ENCODE results near the gene GRIP1. TPM values are rescaled to one million over a fixed set of nuclear protein-coding genes. Genes with fewer than 3 reads are reported as not detected.

The GRIP1 gene
- total RNA-seq, 1 donor = under 0.01 TPM

- Histone ChIP-seq H3K27me3 (ENCODE audit: insufficient read depth, low read length) (no peaks in the 10 kb centered on the region), H3K79me2 (ENCODE audit: insufficient read depth, low read length) (no peaks in the 10 kb centered on the region), H4K20me1 (ENCODE audit: insufficient read depth, low read length) (no peaks in the 10 kb centered on the region), H2AFZ (ENCODE audit: low read length) (no peak overlapping the region), H3K36me3 (ENCODE audit: insufficient read depth, low read length) (no peaks in the 10 kb centered on the region), H3K4me3 (ENCODE audit: insufficient read depth, low read length) (no peak overlapping the region), H3K27ac (ENCODE audit: low read depth, low read length) (no peak overlapping the region), H3K4me2 (ENCODE audit: insufficient read depth, low read length) (no peak overlapping the region), H3K9me3 (ENCODE audit: low read depth, low read length) (no peaks in the 10 kb centered on the region), H3K4me1 (ENCODE audit: insufficient read depth, low read length) (no peaks in the 10 kb centered on the region)
- no peak for DNase-seq (ENCODE audit: insufficient read length, low spot score, missing footprints)
- TF ChIP-seq CTCF (IDR thresholded peaks at IDR 0.05; ENCODE audit: extremely low read depth, low read depth, low read length) = no peak
Measured at GRCh38 chr12:66323017-66323416, 355.9 kb downstream of the GRIP1 start.

- no peaks in the 10 kb centered on the region for H3K79me2 ChIP-seq (ENCODE audit: insufficient read depth, low read length)
- TF ChIP-seq CTCF (IDR thresholded peaks at IDR 0.05; ENCODE audit: extremely low read depth, low read depth, low read length) = no peak
Measured at GRCh38 chr12:66321435-66321834, 357.4 kb downstream of the GRIP1 start.

GRCh38 chr12:66320996-66321395, 357.9 kb downstream of the GRIP1 start:
- H3K36me3 ChIP-seq (ENCODE audit: insufficient read depth, low read length) = no peaks in the 10 kb centered on the region
- H3K27ac ChIP-seq (ENCODE audit: low read depth, low read length) = no peak overlapping the region
- H2AFZ ChIP-seq (ENCODE audit: low read length) = no peak overlapping the region
- no peak overlapping the region for H3K4me2 ChIP-seq (ENCODE audit: insufficient read depth, low read length)
- H3K79me2 ChIP-seq (ENCODE audit: insufficient read depth, low read length) = no peaks in the 10 kb centered on the region
- no peak overlapping the region for H3K4me3 ChIP-seq (ENCODE audit: insufficient read depth, low read length)
- H3K9me3 ChIP-seq (ENCODE audit: low read depth, low read length) = no peaks in the 10 kb centered on the region
- no peak for DNase-seq (ENCODE audit: insufficient read length, low spot score, missing footprints)
- H3K4me1 ChIP-seq (ENCODE audit: insufficient read depth, low read length) = no peaks in the 10 kb centered on the region
- H4K20me1 ChIP-seq (ENCODE audit: insufficient read depth, low read length) = no peaks in the 10 kb centered on the region
- TF ChIP-seq CTCF (IDR thresholded peaks at IDR 0.05; ENCODE audit: extremely low read depth, low read depth, low read length) = no peak
- no peaks in the 10 kb centered on the region for H3K27me3 ChIP-seq (ENCODE audit: insufficient read depth, low read length)

More at GRCh38 chr12:66321435-66321834, 357.4 kb downstream of the GRIP1 start:
- Histone ChIP-seq H3K9me3 (ENCODE audit: low read depth, low read length) (no peaks in the 10 kb centered on the region), H3K27ac (ENCODE audit: low read depth, low read length) (no peak overlapping the region), H2AFZ (ENCODE audit: low read length) (no peak overlapping the region), H3K4me3 (ENCODE audit: insufficient read depth, low read length) (no peak overlapping the region), H3K4me1 (ENCODE audit: insufficient read depth, low read length) (no peaks in the 10 kb centered on the region), H4K20me1 (ENCODE audit: insufficient read depth, low read length) (no peaks in the 10 kb centered on the region), H3K4me2 (ENCODE audit: insufficient read depth, low read length) (no peak overlapping the region), H3K27me3 (ENCODE audit: insufficient read depth, low read length) (no peaks in the 10 kb centered on the region), H3K36me3 (ENCODE audit: insufficient read depth, low read length) (no peaks in the 10 kb centered on the region)
- no peak for DNase-seq (ENCODE audit: insufficient read length, low spot score, missing footprints)

GRCh38 chr12:66319266-66319954, 359.5 kb downstream of the GRIP1 start:
- DNase-seq (ENCODE audit: insufficient read length, low spot score, missing footprints) = no peak
- Histone ChIP-seq H3K9me3 (ENCODE audit: low read depth, low read length) (no peaks in the 10 kb centered on the region), H2AFZ (ENCODE audit: low read length) (no peak overlapping the region), H3K36me3 (ENCODE audit: insufficient read depth, low read length) (no peaks in the 10 kb centered on the region), H4K20me1 (ENCODE audit: insufficient read depth, low read length) (no peaks in the 10 kb centered on the region), H3K27me3 (ENCODE audit: insufficient read depth, low read length) (no peaks in the 10 kb centered on the region), H3K4me1 (ENCODE audit: insufficient read depth, low read length) (no peaks in the 10 kb centered on the region), H3K4me3 (ENCODE audit: insufficient read depth, low read length) (no peak overlapping the region), H3K4me2 (ENCODE audit: insufficient read depth, low read length) (no peak overlapping the region), H3K79me2 (ENCODE audit: insufficient read depth, low read length) (no peaks in the 10 kb centered on the region), H3K27ac (ENCODE audit: low read depth, low read length) (no peak overlapping the region)
- TF ChIP-seq CTCF (IDR thresholded peaks at IDR 0.05; ENCODE audit: extremely low read depth, low read depth, low read length) = no peak
